ENCODE results near the gene STAU1.

DNA sequence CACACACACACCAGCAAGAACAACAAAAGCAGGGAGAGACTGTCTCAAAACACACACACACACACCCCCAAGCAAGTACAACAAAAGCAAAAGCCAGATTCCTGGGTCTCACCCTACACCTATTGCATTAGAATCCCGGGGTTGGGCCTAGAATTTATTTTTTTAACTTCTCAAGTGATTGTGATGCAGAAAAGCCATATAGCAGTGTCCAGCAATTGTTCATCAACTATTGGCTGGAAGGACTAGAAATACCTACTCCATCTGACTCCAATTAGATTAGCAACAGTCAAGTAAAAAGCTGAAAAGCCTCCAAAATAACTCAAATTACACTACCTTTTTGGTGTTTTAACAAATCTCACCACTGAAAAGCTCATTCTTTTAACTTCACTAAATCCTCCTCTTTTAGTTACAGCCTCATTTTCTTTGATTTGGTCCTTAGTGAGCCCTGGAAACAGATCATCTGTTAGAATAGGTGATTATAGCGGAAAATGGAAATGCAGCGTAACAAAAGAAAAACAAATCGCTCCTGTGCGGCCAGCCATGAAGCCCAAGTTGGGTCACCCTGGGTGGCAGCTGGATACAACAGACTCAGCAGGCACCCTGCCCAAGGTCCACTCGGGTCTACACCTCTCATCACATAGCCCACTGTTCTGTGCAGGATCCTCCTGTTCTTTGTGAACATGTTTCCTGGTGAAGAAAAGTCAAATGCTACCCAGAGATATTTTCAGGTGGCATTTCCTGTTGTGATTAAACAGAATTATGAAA lies 38.7 kb downstream of the STAU1 start:
- TF ChIP-seq GATA2 (IDR thresholded peaks at IDR 0.05; ENCODE audit: low read depth, low read length) = no peak
- no peak for TF ChIP-seq GATA3 (IDR thresholded peaks at IDR 0.05; ENCODE audit: low read depth, low read length)

Measured in SH-SY5Y (cell line).